Mesenchymal stem cell (in vitro differentiated cells and primary cell): Measurements from ENCODE around the gene LCE3B.

Experiments
- DNase-seq: peaks from one replicate; pipeline ENCODE4 v3.0.0-alpha.2; 2013
- H2AFZ ChIP-seq: one replicate; pipeline ENCODE4 v1.6.1; 2013; ENCODE audit warnings: low read depth, mild to moderate bottlenecking, control low read depth, inconsistent platforms, low read length, moderate library complexity
- H2AK5ac ChIP-seq: 2 replicates; pipeline ENCODE4 v1.6.1; 2013; ENCODE audit warnings: low read length, moderate library complexity, mild to moderate bottlenecking, inconsistent platforms; ENCODE audit not compliant: severe bottlenecking
- H2BK120ac ChIP-seq: one replicate; pipeline ENCODE4 v1.6.1; 2013; ENCODE audit warnings: low read depth, mild to moderate bottlenecking, inconsistent platforms, low read length, moderate library complexity
- H2BK12ac ChIP-seq, 2 experiments: one replicate each; pipeline ENCODE4 v1.6.1; 2013; ENCODE audit warnings: inconsistent platforms in 2 of 2, low read length in 2 of 2, mild to moderate bottlenecking in 2 of 2, moderate library complexity in 2 of 2, control low read depth in 1 of 2
- H2BK15ac ChIP-seq: one replicate; pipeline ENCODE4 v1.6.1; 2013; ENCODE audit warnings: mild to moderate bottlenecking, low read depth, inconsistent platforms; ENCODE audit not compliant: poor library complexity, severe bottlenecking
- H2BK5ac ChIP-seq: 2 replicates; pipeline ENCODE4 v1.6.1; 2013; ENCODE audit warnings: low read depth, mild to moderate bottlenecking, low read length, control low read depth, inconsistent platforms; ENCODE audit not compliant: poor library complexity, severe bottlenecking
- H3K14ac ChIP-seq, 2 experiments: one replicate each; pipeline ENCODE4 v1.6.1; 2013; ENCODE audit warnings: inconsistent platforms in 2 of 2, low read length in 2 of 2, control low read depth in 1 of 2, mild to moderate bottlenecking in 1 of 2, moderate library complexity in 1 of 2
- H3K18ac ChIP-seq, 2 experiments: one replicate each; pipeline ENCODE4 v1.6.1; 2013; ENCODE audit warnings: inconsistent platforms in 2 of 2, low read length in 2 of 2, control low read depth in 1 of 2, low read depth in 1 of 2, mild to moderate bottlenecking in 1 of 2
- H3K23ac ChIP-seq, 2 experiments: one replicate each; pipeline ENCODE4 v1.6.1; 2013; ENCODE audit warnings: inconsistent platforms in 2 of 2, low read length in 2 of 2, mild to moderate bottlenecking in 2 of 2, moderate library complexity in 2 of 2, control low read depth in 1 of 2
- H3K27ac ChIP-seq: 2 replicates; pipeline ENCODE4 v1.5.1; 2013; ENCODE audit warnings: mild to moderate bottlenecking, moderate library complexity, low read length, control low read depth, inconsistent platforms; ENCODE audit not compliant: poor library complexity, severe bottlenecking
- H3K27me3 ChIP-seq, 2 experiments: 2 replicates each; pipeline versions ENCODE4 v1.6.1 to v1.7.0; 2013; ENCODE audit warnings: low read length in 2 of 2, mild to moderate bottlenecking in 2 of 2, moderate library complexity in 2 of 2, control low read depth in 1 of 2, inconsistent platforms in 1 of 2; ENCODE audit not compliant: control insufficient read depth in 1 of 2, insufficient read depth in 1 of 2
- H3K36me3 ChIP-seq, 2 experiments: 2 replicates each; pipeline versions ENCODE4 v1.6.1 to v1.7.0; 2013; ENCODE audit warnings: low read length in 2 of 2, control low read depth in 1 of 2, inconsistent platforms in 1 of 2, low read depth in 1 of 2, mild to moderate bottlenecking in 1 of 2; ENCODE audit not compliant: insufficient read depth in 2 of 2, control insufficient read depth in 1 of 2
- H3K4ac ChIP-seq, 2 experiments: one replicate each; pipeline ENCODE4 v1.6.1; 2013; ENCODE audit warnings: inconsistent platforms in 2 of 2, low read length in 2 of 2, mild to moderate bottlenecking in 2 of 2, moderate library complexity in 2 of 2, control low read depth in 1 of 2, low read depth in 1 of 2
- H3K4me1 ChIP-seq: 2 replicates; pipeline ENCODE4 v1.6.1; 2013; ENCODE audit warnings: low read depth, low read length, control low read depth; ENCODE audit not compliant: control insufficient read depth, insufficient read depth
- H3K4me2 ChIP-seq: 2 replicates; pipeline ENCODE4 v1.6.1; 2013; ENCODE audit warnings: low read length, mild to moderate bottlenecking, inconsistent platforms; ENCODE audit not compliant: poor library complexity, severe bottlenecking
- H3K4me3 ChIP-seq, 2 experiments: 2 replicates each; pipeline versions ENCODE4 v1.5.1 to v1.7.0; 2013; ENCODE audit warnings: low read length in 2 of 2, mild to moderate bottlenecking in 2 of 2, control low read depth in 1 of 2, low read depth in 1 of 2; ENCODE audit not compliant: insufficient read depth in 1 of 2
- H3K79me1 ChIP-seq: replicated peaks from 2 replicates; pipeline ENCODE4 v1.6.1; 2013; ENCODE audit warnings: mild to moderate bottlenecking, control low read depth, low read length, inconsistent platforms; ENCODE audit not compliant: poor library complexity, severe bottlenecking
- H3K9ac ChIP-seq: 2 replicates; pipeline ENCODE4 v1.7.0; 2013; ENCODE audit warnings: mild to moderate bottlenecking, low read length, moderate library complexity
- H3K9me3 ChIP-seq: 2 replicates; pipeline ENCODE4 v1.7.0; 2013; ENCODE audit warnings: mild to moderate bottlenecking, low read length; ENCODE audit not compliant: control insufficient read depth
- H4K8ac ChIP-seq: one replicate; pipeline ENCODE4 v1.6.1; 2013; ENCODE audit warnings: inconsistent platforms, mild to moderate bottlenecking, low read length, moderate library complexity
- H4K91ac ChIP-seq: one replicate; pipeline ENCODE4 v1.6.1; 2013; ENCODE audit warnings: mild to moderate bottlenecking, low read length, inconsistent platforms
- WGBS: methylation state at CpG from one replicate; pipeline ENCODE4 v1.1.7; 2013; ENCODE audit warnings: mixed read lengths; 5-methylcytosine and 5-hydroxymethylcytosine counted together

Gene LCE3B

DNA sequence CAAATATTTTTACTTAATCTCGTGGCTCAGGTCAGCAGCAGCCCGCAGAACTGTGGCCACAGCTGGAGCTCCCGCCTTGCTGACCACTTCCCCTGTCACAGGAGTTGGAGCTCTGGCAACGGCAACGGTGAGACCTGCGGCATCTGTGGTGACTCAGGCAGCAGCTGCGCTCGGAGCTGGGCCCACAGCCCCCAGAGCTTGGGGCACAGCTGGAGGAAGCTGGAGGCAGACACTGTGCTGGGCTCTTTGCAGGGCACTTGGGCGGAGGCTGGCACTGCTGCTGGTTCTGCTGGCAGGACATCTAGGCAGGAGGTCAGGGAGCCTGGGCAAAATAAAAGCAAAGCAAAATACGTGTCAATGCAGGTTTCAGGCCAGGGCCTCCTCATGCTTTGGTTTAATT is 9.2 kb downstream of the LCE3B start, which contains the start of gene LCE3A:
LCE3A (minus strand) TSS at position 301 of the 400 bp plus-strand sequence; CDS start at position 301, 0 bp downstream.
- 77% methylated on average over 10 of the region's 10 CpGs for WGBS

DNA sequence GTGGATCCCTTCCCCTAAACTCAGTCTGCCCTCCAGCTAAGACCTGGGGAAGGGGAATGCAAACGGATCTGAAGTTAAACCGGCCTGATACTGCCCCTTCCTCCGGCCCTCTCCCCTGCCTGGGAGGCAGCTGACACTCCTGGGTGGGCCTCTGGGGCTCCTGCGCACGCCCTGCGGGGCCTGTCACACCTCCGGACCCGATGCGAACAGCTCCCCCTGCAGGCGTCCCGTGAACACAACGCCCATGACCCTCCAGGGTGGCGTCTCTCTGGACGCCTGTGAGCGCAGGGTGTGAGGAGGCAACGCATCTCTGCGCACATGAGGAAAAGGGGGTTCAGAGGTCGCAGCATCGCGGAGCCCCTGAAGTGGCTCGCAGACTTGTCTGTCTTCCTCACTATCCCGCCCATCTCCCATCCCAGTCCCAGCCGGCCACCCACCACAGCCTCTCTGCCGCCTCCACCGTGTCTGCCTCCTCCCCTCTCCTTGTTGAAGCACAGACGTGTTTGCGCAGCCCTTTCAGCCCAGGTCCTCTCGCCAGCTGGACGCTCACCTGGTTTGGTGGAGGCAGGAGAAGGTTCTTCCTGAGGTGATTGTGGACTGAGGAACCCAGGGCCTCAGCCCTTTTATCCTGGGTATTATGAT is 9.7 kb downstream of the LCE3B start:
- H2AK5ac ChIP-seq: no peak overlapping the region
- H3K4me1 ChIP-seq: no peaks in the 10 kb centered on the region
- no peak overlapping the region for H3K4me3 ChIP-seq
- H3K36me3 ChIP-seq: no peaks in the 10 kb centered on the region
- no peak overlapping the region for H3K23ac ChIP-seq
- no peak overlapping the region for H2BK12ac ChIP-seq
- peaks cover 0 to 10% of the 10 kb centered on the region in 2 experiments for H3K27me3 ChIP-seq
- no peak overlapping the region for H3K9ac ChIP-seq
- H4K91ac ChIP-seq: no peak overlapping the region
- H3K27ac ChIP-seq: no peak overlapping the region
- H2BK15ac ChIP-seq: no peak overlapping the region
- H4K8ac ChIP-seq: no peak overlapping the region
- WGBS: 80% methylated on average over 28 of the region's 29 CpGs
- no peak overlapping the region for H2AFZ ChIP-seq
- no peak overlapping the region for H3K18ac ChIP-seq
- DNase-seq: no peak
- H3K14ac ChIP-seq: no peak overlapping the region
- H2BK120ac ChIP-seq: no peak overlapping the region
- no peak overlapping the region for H3K4ac ChIP-seq
- peaks cover 23% of the 10 kb centered on the region for H3K9me3 ChIP-seq
- H3K79me1 ChIP-seq: no peaks in the 10 kb centered on the region
- H3K4me2 ChIP-seq: no peak overlapping the region
- H2BK5ac ChIP-seq: no peak overlapping the region

More for the DNA sequence above, 9.2 kb downstream of the LCE3B start, which contains the start of gene LCE3A:
- no peak within 1 kb of the TSS for H2BK12ac ChIP-seq
- H3K9me3 ChIP-seq: peaks cover 28% of the 10 kb centered on the region
- H3K27ac ChIP-seq: no peak within 1 kb of the TSS
- H3K4me1 ChIP-seq: no peaks in the 10 kb centered on the region
- H3K4me3 ChIP-seq: no peak within 1 kb of the TSS
- no peak for DNase-seq
- H3K14ac ChIP-seq: no peak within 1 kb of the TSS
- H2AK5ac ChIP-seq: no peak within 1 kb of the TSS
- H3K4me2 ChIP-seq: no peak within 1 kb of the TSS
- H2AFZ ChIP-seq: no peak within 1 kb of the TSS
- H3K18ac ChIP-seq: no peak within 1 kb of the TSS
- H3K27me3 ChIP-seq: peaks cover 0 to 10% of the 10 kb centered on the region in 2 experiments
- H4K8ac ChIP-seq: no peak within 1 kb of the TSS
- no peaks in the 10 kb centered on the region for H3K79me1 ChIP-seq
- no peak within 1 kb of the TSS for H3K4ac ChIP-seq
- H3K9ac ChIP-seq: no peak within 1 kb of the TSS
- no peaks in the 10 kb centered on the region for H3K36me3 ChIP-seq
- no peak within 1 kb of the TSS for H2BK15ac ChIP-seq
- H3K23ac ChIP-seq: no peak within 1 kb of the TSS
- H2BK120ac ChIP-seq: no peak within 1 kb of the TSS
- H4K91ac ChIP-seq: no peak within 1 kb of the TSS
- H2BK5ac ChIP-seq: no peak within 1 kb of the TSS

DNA sequence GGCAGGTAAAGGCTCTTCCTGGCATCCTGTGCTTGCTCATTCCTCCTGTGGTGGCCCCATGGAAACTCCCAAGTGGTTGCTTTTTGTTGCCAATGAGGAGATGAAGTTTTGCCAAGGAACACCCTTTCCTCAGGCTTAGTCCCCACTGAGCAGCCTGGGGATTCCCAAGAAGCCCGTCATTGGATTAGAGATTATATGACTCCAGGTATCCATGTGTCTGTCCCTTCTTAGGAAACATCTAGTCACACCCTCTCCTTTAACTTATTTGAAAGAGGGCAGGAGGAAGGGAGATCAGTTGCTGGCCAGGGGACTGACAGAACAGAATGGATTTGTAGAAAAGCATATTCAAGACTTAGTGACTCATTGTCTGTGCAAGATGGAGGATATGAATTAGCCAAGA is 13.1 kb downstream of the LCE3B start:
- no peaks in the 10 kb centered on the region for H3K4me1 ChIP-seq
- H4K8ac ChIP-seq: no peak overlapping the region
- H3K18ac ChIP-seq: no peak overlapping the region
- no peak overlapping the region for H2BK12ac ChIP-seq
- H3K4ac ChIP-seq: no peak overlapping the region
- no peaks in the 10 kb centered on the region for H3K79me1 ChIP-seq
- peaks cover 0 to 10% of the 10 kb centered on the region in 2 experiments for H3K27me3 ChIP-seq
- H3K9me3 ChIP-seq: no peaks in the 10 kb centered on the region
- no peak overlapping the region for H3K9ac ChIP-seq
- H3K23ac ChIP-seq: no peak overlapping the region
- no peak overlapping the region for H2AFZ ChIP-seq
- H3K4me3 ChIP-seq: no peak overlapping the region
- H2AK5ac ChIP-seq: no peak overlapping the region
- no peak for DNase-seq
- H3K4me2 ChIP-seq: no peak overlapping the region
- H4K91ac ChIP-seq: no peak overlapping the region
- no peak overlapping the region for H3K14ac ChIP-seq
- WGBS: no CpG with 5 or more reads among the region's 1 CpG
- no peak overlapping the region for H2BK15ac ChIP-seq
- no peak overlapping the region for H3K27ac ChIP-seq
- no peaks in the 10 kb centered on the region for H3K36me3 ChIP-seq
- no peak overlapping the region for H2BK5ac ChIP-seq
- no peak overlapping the region for H2BK120ac ChIP-seq

DNA sequence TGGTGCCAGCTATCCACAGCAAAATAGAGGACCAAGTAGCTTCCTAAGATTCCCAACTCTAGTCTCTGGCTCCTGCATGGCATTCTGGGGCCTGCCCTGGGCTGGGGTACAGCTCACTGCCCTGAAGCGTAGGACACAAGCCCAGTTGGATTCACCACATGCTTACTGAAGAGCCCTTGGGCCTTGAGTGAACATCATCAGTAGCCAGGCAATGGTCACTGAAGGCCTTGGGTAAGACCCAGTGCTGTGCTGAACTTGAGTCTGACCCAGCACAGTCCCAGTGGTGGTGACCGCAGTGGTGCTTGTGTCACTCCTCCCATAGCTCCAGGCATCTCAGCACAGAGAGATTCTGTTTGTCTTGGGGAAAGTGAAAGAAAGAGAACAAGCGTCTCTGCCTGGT is 17.0 kb downstream of the LCE3B start:
- no peak overlapping the region for H2AK5ac ChIP-seq
- H3K4ac ChIP-seq: no peak overlapping the region
- H3K4me3 ChIP-seq: no peak overlapping the region
- H3K9ac ChIP-seq: no peak overlapping the region
- H3K18ac ChIP-seq: no peak overlapping the region
- DNase-seq: no peak
- no peak overlapping the region for H3K14ac ChIP-seq
- H2BK5ac ChIP-seq: no peak overlapping the region
- H3K4me2 ChIP-seq: no peak overlapping the region
- H2BK120ac ChIP-seq: no peak overlapping the region
- no peak overlapping the region for H3K23ac ChIP-seq
- peaks cover 0 to 10% of the 10 kb centered on the region in 2 experiments for H3K27me3 ChIP-seq
- H2BK15ac ChIP-seq: no peak overlapping the region
- H3K36me3 ChIP-seq: no peaks in the 10 kb centered on the region
- WGBS: 73% methylated on average over 3 of the region's 3 CpGs
- no peak overlapping the region for H2BK12ac ChIP-seq
- H4K8ac ChIP-seq: no peak overlapping the region
- no peak overlapping the region for H3K27ac ChIP-seq
- H3K79me1 ChIP-seq: no peaks in the 10 kb centered on the region
- no peaks in the 10 kb centered on the region for H3K4me1 ChIP-seq
- no peak overlapping the region for H4K91ac ChIP-seq
- peaks cover 4% of the 10 kb centered on the region for H3K9me3 ChIP-seq
- H2AFZ ChIP-seq: no peak overlapping the region
